NT2/D1 (cell line): ENCODE results near the gene CYYR1.

ENCODE experiments used
- YY1 ChIP-seq: IDR thresholded peaks from 2 replicates; pipeline ENCODE4 v1.6.1; 2011; ENCODE audit not compliant: insufficient read length, insufficient read depth
- ZNF274 ChIP-seq: IDR thresholded peaks from 2 replicates; pipeline ENCODE4 v1.6.1; 2011; ENCODE audit warnings: mild to moderate bottlenecking, low read depth, low read length

- no peak for TF ChIP-seq YY1
- no peak for TF ChIP-seq ZNF274
Measured at GRCh38 chr21:26519142-26519541, 53.9 kb downstream of the CYYR1 start.
